Liver (tissue), 9 donors: ENCODE data around the gene SERPINI1. TPM values are rescaled to one million over a fixed set of nuclear protein-coding genes. Genes with fewer than 3 reads are reported as not detected.

Experiments
- DNase-seq: peaks from one replicate; pipeline ENCODE4 v3.0.0-alpha.2; 2017; ENCODE audit warnings: low spot score
- H3K27ac ChIP-seq, 2 donors: one replicate each; pipeline ENCODE4 v1.7.0; 2013; ENCODE audit warnings: inconsistent platforms in 2 of 2, low read length in 2 of 2, control low read depth in 1 of 2, low read depth in 1 of 2, mild to moderate bottlenecking in 1 of 2
- H3K27me3 ChIP-seq, 4 donors: one replicate each; pipeline versions ENCODE4 v1.6.1 to v1.7.0; 2013; ENCODE audit warnings: low read length in 3 of 4, inconsistent platforms in 1 of 4, mild to moderate bottlenecking in 1 of 4, moderate library complexity in 1 of 4; ENCODE audit not compliant: control insufficient read depth in 4 of 4, insufficient read depth in 4 of 4
- H3K36me3 ChIP-seq, 4 donors: one replicate each; pipeline versions ENCODE4 v1.6.1 to v1.7.0; 2013; ENCODE audit warnings: low read length in 3 of 4, mild to moderate bottlenecking in 3 of 4, low read depth in 1 of 4, moderate library complexity in 1 of 4; ENCODE audit not compliant: control insufficient read depth in 4 of 4, insufficient read depth in 3 of 4
- H3K4me1 ChIP-seq, 4 donors: one replicate each; pipeline versions ENCODE4 v1.6.1 to v1.7.0; 2013; ENCODE audit warnings: low read length in 3 of 4, mild to moderate bottlenecking in 3 of 4, moderate library complexity in 1 of 4; ENCODE audit not compliant: control insufficient read depth in 4 of 4, insufficient read depth in 4 of 4
- H3K4me3 ChIP-seq, 3 donors: one replicate each; pipeline versions ENCODE4 v1.6.1 to v1.7.0; 2013; ENCODE audit warnings: low read length in 3 of 3, control low read depth in 1 of 3, low read depth in 1 of 3, mild to moderate bottlenecking in 1 of 3
- H3K9ac ChIP-seq, 2 donors: one replicate each; pipeline ENCODE4 v1.7.0; 2013; ENCODE audit warnings: low read length in 2 of 2, mild to moderate bottlenecking in 2 of 2, moderate library complexity in 2 of 2, control low read depth in 1 of 2, low read depth in 1 of 2
- H3K9me3 ChIP-seq, 4 donors: one replicate each; pipeline versions ENCODE4 v1.6.1 to v1.7.0; 2013; ENCODE audit warnings: low read length in 3 of 4; ENCODE audit not compliant: control insufficient read depth in 4 of 4
- FOXA1 ChIP-seq: IDR thresholded peaks from 2 replicates; pipeline ENCODE4 v1.6.1; 2016; ENCODE audit warnings: antibody characterized with exemption
- GABPA ChIP-seq, 2 donors: IDR thresholded peaks in 1 of 2; conservative IDR thresholded peaks in 1 of 2; 2 replicates each; pipeline ENCODE4 v1.6.1; 2016; ENCODE audit warnings: antibody characterized with exemption in 2 of 2, mild to moderate bottlenecking in 1 of 2, moderate library complexity in 1 of 2
- HNF4A ChIP-seq, 2 donors: conservative IDR thresholded peaks; 2 replicates each; pipeline ENCODE4 v1.6.1; 2016; ENCODE audit warnings: antibody characterized with exemption in 2 of 2, mild to moderate bottlenecking in 2 of 2
- HNF4G ChIP-seq: IDR thresholded peaks from 2 replicates; pipeline ENCODE4 v1.6.1; 2016; ENCODE audit warnings: antibody characterized with exemption
- JUND ChIP-seq, 2 donors: IDR thresholded peaks; 2 replicates each; pipeline ENCODE4 v1.6.1; 2016; ENCODE audit warnings: antibody characterized with exemption in 2 of 2
- MAX ChIP-seq: IDR thresholded peaks from 2 replicates; pipeline ENCODE4 v1.6.1; 2016; ENCODE audit warnings: antibody characterized with exemption
- NR2F2 ChIP-seq: IDR thresholded peaks from 2 replicates; pipeline ENCODE4 v1.6.1; 2016; ENCODE audit warnings: antibody characterized with exemption
- RAD21 ChIP-seq, 2 donors: IDR thresholded peaks; 2 replicates each; pipeline ENCODE4 v1.6.1; 2016; ENCODE audit warnings: antibody characterized with exemption in 2 of 2, mild to moderate bottlenecking in 2 of 2
- REST ChIP-seq: IDR thresholded peaks from 2 replicates; pipeline ENCODE4 v1.6.1; 2016; ENCODE audit warnings: antibody characterized with exemption, mild to moderate bottlenecking
- RXRA ChIP-seq, 2 donors: IDR thresholded peaks; 2 replicates each; pipeline ENCODE4 v1.6.1; 2017 to 2018; ENCODE audit warnings: antibody characterized with exemption in 2 of 2, mild to moderate bottlenecking in 1 of 2
- SP1 ChIP-seq: IDR thresholded peaks from 2 replicates; pipeline ENCODE4 v1.6.1; 2018; ENCODE audit warnings: antibody characterized with exemption, mild to moderate bottlenecking
- TAF1 ChIP-seq: conservative IDR thresholded peaks from 2 replicates; pipeline ENCODE4 v1.6.1; 2016; ENCODE audit warnings: antibody characterized with exemption, mild to moderate bottlenecking
- YY1 ChIP-seq: IDR thresholded peaks from 2 replicates; pipeline ENCODE4 v1.6.1; 2016; ENCODE audit warnings: antibody characterized with exemption, mild to moderate bottlenecking
- WGBS: extraction: QIAGEN DNeasy Blood & Tissue Kit; methylation state at CpG from one replicate; pipeline ENCODE4 v1.1.7; 2013; 5-methylcytosine and 5-hydroxymethylcytosine counted together
- polyA plus RNA-seq, 2 donors: library from polyadenylated mRNA; stranded (reverse) in 1 of 2; unstranded in 1 of 2; fragments of 200-250 nt in 1 of 2; fragments of >200 nt in 1 of 2; fragmentation: Nextera tagmentation in 1 of 2; extraction: Ambion mirVana in 1 of 2; gene quantifications; one replicate each; pipeline versions ENCODE4 v1.2.1 to v1.2.3, GENCODE V29; 2013 to 2015
- total RNA-seq, 2 donors: library from RNA; depleted of rRNA; stranded (reverse); fragments of >200 nt; gene quantifications; one replicate each; pipeline ENCODE4 v1.2.3, GENCODE V29; 2014
- TF ChIP-seq, protein P1 (sequence below): IDR thresholded peaks from 2 replicates; pipeline ENCODE4 v1.6.1; 2016; ENCODE audit warnings: antibody characterized with exemption
- TF ChIP-seq, protein P2 (sequence below): IDR thresholded peaks from 2 replicates; pipeline ENCODE4 v1.6.1; 2016; ENCODE audit warnings: antibody characterized with exemption
- donor health status: healthy.
- donor health status: healthy.
- donor health status: healthy.
- donor health status: healthy.
- donor health status: healthy.

Gene SERPINI1
- total and polyA plus RNA-seq, 4 donors: 0.90 to 23.6 (median 1.9) TPM

GRCh38 chr3:167776066-167776685 is 40.7 kb downstream of the SERPINI1 start:
- Histone ChIP-seq H3K36me3 (no peaks in the 10 kb centered on the region), H3K27ac (no peak overlapping the region), H3K27me3 (peaks cover 0 to 3% (median 0%) of the 10 kb centered on the region in 4 donors), H3K4me1 (no peaks in the 10 kb centered on the region), H3K4me3 (no peak overlapping the region), H3K9me3 (peaks cover 0 to 9% (median 3%) of the 10 kb centered on the region in 4 donors), H3K9ac (no peak overlapping the region)
- 84% methylated on average over 4 of the region's 4 CpGs for WGBS
- TF ChIP-seq SP1: no peak
- TF ChIP-seq RAD21 (IDR thresholded peaks at IDR 0.05): no peak
- no peak for TF ChIP-seq HNF4G
- DNase-seq: no peak

DNA sequence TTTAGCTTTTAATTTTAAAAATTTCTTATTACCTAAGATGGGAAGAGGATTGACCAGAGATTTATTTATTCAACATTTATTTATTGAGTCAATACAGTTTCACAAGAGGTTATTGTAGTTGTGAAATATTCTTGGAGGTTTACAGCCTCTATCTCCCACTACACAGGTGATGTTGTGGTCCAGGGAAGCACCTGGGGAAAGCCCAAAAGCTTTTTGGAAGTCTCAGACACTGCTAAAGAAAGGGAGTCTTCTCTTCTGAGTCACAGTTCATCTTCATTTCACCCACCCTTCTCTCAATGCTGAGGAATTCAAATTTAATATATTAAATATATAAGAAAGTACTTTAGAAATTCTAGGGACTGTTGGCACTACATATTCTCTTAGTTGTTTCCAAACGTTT is 41.8 kb downstream of the SERPINI1 start:
- no peak overlapping the region for H3K4me3 ChIP-seq
- H3K9ac ChIP-seq: no peak overlapping the region
- 49% methylated on average over 1 of the region's 1 CpG for WGBS
- H3K36me3 ChIP-seq: no peaks in the 10 kb centered on the region
- no peak for DNase-seq
- no peak overlapping the region for H3K27ac ChIP-seq
- peaks cover 0 to 3% (median 0%) of the 10 kb centered on the region in 4 donors for H3K27me3 ChIP-seq
- H3K4me1 ChIP-seq: no peaks in the 10 kb centered on the region
- H3K9me3 ChIP-seq: peaks cover 0 to 9% (median 3%) of the 10 kb centered on the region in 4 donors
- TF ChIP-seq FOXA1 (no peak), MAX (no peak), SP1 (no peak), GABPA (IDR thresholded peaks at IDR 0.05 in 1 of 2, conservative IDR thresholded peaks at IDR 0.05 in 1 of 2) (no peak), REST (no peak), JUND (IDR thresholded peaks at IDR 0.05) (no peak), HNF4A (conservative IDR thresholded peaks at IDR 0.05) (no peak), NR2F2 (no peak)
- TF ChIP-seq, protein P1, sequence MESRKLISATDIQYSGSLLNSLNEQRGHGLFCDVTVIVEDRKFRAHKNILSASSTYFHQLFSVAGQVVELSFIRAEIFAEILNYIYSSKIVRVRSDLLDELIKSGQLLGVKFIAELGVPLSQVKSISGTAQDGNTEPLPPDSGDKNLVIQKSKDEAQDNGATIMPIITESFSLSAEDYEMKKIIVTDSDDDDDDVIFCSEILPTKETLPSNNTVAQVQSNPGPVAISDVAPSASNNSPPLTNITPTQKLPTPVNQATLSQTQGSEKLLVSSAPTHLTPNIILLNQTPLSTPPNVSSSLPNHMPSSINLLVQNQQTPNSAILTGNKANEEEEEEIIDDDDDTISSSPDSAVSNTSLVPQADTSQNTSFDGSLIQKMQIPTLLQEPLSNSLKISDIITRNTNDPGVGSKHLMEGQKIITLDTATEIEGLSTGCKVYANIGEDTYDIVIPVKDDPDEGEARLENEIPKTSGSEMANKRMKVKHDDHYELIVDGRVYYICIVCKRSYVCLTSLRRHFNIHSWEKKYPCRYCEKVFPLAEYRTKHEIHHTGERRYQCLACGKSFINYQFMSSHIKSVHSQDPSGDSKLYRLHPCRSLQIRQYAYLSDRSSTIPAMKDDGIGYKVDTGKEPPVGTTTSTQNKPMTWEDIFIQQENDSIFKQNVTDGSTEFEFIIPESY: no peak

DNA sequence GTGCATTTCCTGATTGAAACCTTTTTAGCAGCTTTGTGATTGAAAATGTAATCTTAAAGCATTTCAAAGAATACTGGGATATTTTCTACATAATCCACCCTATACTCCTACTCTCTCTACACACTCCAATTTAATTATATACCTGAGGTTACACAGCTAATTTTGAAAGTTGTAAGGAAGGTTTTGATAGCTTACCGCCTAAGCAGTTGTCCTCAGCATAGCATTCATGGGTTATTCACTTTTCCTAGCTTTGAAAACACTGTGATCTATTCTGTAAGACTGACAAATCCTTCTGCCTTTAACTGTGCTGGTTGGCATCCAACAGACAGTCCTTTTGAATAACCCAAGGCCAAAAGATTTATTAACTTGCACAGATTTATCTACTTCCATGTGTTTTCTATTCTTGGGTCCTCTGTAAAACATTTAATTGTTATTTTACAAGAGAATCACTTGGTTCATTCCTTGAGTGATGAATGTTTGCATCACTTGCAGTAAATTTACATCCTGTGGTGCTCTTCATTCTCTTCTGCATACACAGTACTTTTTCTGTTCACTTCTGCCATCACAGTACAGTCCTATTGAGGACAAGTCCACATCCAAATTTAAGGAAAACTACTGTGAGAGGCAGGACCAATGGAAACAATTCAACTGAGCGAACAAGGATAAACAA is 44.8 kb downstream of the SERPINI1 start:
- Histone ChIP-seq H3K27me3 (peaks cover 0 to 3% (median 0%) of the 10 kb centered on the region in 4 donors), H3K36me3 (no peaks in the 10 kb centered on the region), H3K27ac (no peak overlapping the region), H3K9ac (no peak overlapping the region), H3K4me1 (no peaks in the 10 kb centered on the region), H3K9me3 (peaks cover 0 to 9% (median 3%) of the 10 kb centered on the region in 4 donors), H3K4me3 (no peak overlapping the region)
- DNase-seq: no peak
- 89% methylated on average over 2 of the region's 2 CpGs for WGBS
- TF ChIP-seq RAD21 (IDR thresholded peaks at IDR 0.05) (no peak), FOXA1 (no peak), TAF1 (no peak), YY1 (no peak), GABPA (IDR thresholded peaks at IDR 0.05 in 1 of 2, conservative IDR thresholded peaks at IDR 0.05 in 1 of 2) (no peak), MAX (no peak), RXRA (IDR thresholded peaks at IDR 0.05) (no peak), JUND (IDR thresholded peaks at IDR 0.05) (no peak), HNF4A (conservative IDR thresholded peaks at IDR 0.05) (no peak), NR2F2 (no peak)
- TF ChIP-seq, protein P1: no peak
- TF ChIP-seq, protein P2, sequence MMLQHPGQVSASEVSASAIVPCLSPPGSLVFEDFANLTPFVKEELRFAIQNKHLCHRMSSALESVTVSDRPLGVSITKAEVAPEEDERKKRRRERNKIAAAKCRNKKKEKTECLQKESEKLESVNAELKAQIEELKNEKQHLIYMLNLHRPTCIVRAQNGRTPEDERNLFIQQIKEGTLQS: no peak
